Measurements from ENCODE around the gene ZNHIT3.
"Not testable (repeated sequence)": the region's sequence is repeated elsewhere in the genome, so short reads cannot be mapped to it uniquely, and the experiment has no call there.

Gene ZNHIT3

DNA sequence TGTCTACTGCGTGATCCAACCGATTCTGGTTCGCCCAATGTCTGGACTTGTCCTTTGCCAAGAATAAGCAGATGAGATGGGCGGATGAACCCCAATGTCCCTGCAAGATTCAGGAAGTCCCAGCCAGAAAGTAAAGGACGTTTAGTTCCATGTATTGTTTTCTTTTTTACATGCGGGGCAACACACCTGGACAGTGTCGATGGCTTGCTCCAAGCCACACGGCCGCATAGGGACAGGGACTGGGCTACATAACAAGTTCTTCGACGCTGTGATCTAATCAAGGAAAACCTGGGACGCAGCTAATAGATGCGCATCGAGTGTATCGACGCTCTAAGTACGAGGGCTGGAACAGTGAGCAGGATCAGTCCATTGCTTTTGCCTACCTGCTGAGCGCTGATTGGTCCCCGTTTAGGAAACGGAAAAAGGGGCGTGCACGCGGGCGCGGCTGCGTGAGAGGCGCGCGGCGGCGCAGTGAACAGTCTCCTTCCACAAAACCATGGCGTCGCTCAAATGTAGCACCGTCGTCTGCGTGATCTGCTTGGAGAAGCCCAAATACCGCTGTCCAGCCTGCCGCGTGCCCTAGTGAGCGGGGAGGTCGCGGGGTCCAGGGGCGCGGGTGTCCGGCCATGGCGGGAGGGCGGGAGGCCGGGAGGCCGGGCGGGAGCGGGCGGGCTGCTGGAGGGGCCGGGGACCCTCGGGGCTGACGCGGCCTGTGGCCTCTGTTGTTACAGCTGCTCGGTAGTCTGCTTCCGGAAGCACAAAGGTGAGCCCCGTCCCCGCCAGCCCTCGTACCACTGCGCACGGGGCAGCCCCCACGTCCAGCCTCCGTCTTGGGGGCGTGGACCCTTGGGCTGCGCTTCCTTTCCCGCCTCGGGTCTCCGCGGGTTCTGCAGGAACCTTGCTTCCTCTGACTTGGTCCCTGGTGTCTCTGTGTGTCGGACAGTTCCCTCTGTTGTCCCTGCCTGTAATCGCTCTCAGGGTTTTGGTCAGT is at the start of gene ZNHIT3:
ZNHIT3 (plus strand) TSS at position 478 of the 991 bp plus-strand sequence; CDS start at position 497, 19 bp downstream.
- peak; percentile 96 for DNase-seq (ENCODE audit: low spot score)

DNA sequence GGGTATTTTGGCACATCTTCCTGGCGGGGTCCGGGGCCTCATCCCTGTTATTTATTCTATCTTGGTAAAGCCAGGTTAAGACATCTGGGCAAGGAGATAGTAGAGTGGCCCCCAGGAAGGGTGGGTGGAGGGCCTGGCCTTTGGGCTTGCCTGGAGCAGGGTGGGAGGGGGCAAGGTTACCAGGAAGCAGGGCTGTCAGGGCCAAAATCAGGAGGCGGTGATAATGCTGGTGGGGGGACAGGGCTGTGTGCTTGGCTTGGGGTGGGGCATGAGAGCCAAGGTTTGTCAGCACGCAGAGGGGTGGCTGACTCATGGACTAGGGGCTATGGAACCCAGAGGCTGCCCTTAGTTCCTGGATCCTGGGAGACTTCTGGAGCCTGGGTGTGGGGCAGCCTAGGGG is 44.7 kb upstream of the ZNHIT3 start:
- DNase-seq (ENCODE audit: low spot score), result not testable (repeated sequence)

- DNase-seq (ENCODE audit: low spot score), result no peak
Measured at GRCh38 chr17:36443777-36444176, 42.7 kb upstream of the ZNHIT3 start.

DNA sequence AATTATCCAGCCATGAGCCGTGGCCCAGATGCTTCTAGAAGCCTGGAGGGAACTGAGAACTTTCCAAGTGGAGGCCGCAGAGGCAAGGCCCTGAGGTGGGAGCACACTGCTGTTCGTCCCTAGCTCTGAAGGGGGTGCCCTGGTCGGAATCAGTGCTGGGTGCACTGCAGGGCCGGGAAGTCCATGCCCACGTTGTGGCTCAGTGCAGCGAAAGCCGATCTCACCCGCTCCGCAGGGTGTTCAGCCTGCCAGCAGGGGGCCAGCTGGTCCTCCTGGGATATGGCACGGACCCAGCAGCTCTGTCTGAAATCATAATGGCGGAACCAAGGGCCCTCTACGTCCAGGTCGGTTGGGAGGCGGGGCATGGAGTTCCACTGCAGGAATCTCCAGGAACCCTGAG is 36.5 kb upstream of the ZNHIT3 start:
- DNase-seq (ENCODE audit: low spot score), result not testable (repeated sequence)

DNA sequence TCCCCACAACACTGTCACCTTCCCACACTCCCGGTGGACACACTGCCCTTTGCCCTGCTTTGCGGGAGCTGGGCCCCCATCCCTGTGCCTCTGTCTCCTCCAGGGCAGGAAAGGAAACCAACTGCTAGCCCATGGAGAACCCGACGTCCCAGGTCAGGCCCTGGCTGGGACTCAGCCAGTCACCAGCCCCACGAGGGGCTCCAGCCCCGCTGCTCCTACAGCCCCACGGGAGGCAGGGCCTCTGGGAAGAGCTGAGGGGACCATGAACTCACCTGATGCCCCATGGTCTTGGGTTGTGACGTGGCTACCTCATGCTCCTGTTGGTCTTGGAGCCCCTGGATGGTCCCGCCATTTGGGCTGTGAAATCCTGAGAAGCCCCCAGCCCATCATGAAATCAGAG is 33.6 kb upstream of the ZNHIT3 start:
- not testable (repeated sequence) for DNase-seq (ENCODE audit: low spot score)

DNA sequence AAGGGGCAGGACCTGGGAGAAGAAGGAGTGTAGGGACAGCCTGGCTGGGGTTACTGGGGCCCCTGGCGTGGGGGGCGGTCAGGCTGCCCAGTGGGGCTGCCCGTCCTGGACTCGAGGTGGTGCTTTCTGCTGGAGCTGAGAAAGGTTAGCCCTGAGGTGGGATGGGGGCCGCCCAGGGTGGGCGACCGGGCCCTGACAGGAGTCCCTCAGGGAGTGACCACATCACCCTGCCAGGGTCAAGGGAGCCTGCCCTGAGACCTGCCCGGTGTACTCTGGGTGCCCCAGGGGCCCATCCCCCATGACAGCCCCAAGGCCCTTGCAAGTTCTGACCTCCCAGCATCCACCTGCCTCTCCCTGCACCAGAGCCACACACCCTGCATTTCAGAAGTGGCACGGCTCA is 28.8 kb upstream of the ZNHIT3 start:
- not testable (repeated sequence) for DNase-seq (ENCODE audit: low spot score)

DNA sequence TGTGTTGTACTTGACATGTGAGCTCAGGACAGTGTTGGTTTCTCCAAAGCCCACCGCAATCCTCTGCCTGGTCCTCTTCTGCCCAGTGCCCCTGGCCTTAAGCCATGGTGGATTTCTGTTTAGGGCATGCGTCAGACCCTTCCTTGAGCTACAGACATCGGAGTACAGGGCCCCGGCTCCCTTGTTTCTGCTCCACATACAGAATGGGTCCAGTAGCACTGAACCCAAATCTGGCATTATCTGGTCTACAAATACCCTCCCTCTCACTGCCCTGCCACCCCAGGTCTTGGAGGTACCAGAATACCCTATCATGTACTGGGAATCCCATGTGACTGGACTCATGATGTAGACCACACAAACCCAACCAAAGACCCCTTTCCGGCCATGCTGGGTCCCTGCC is 27.4 kb upstream of the ZNHIT3 start:
- no peak for DNase-seq (ENCODE audit: low spot score)

DNA sequence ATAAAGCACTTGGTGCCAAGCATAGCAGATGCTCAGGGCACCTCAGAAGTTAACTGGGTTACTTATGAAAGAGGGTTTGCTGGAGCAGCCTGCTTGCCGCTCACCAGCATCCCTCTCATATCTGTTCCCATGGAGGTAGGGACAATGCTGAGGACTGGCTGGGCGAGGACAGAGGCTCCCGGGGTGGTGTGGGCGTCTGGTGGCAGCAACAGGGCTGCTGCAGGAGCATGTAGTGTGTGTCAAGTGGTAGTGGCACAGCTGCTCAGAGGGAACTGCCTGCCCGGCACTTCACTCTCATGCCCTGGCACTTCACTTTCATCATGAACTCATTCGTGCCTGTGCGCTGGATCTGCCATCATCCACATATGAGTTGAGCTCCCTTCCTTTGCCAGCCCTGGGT is 26.9 kb upstream of the ZNHIT3 start:
- DNase-seq (ENCODE audit: low spot score), result peak; percentile 46

DNA sequence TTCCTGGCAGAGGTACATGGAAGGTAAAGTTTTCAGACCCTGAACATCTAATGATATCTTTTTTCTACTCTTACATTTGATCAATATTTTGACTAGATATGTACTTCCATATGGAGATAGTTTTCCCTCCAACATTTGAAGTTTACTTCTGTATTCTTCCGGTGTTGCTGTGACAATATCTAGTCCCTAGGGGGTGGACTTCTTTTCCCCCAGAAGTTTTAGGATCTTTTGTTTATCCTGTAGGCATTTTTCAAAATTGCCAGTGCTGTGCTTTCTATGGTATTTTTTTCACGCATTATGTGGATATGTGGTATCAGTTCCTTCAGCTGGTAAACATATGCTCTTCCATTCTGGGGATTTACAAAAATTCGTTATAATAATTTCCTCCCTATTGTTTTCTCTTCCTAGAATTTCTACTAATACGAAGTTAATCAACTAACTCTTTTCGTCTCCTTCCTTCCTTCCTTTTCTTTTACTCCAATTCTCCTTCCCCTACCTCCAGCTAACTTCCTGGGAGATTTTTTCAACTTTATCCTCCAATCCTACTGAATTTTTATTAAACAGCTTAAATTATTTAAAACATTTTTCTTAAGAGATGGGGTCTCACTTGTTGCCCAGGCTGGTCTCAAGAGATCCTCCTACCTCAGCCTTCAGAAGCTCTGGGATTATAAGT is 26.1 kb upstream of the ZNHIT3 start:
- no peak for DNase-seq (ENCODE audit: low spot score)

- DNase-seq (ENCODE audit: low spot score), result peak; percentile 46
Measured at GRCh38 chr17:36461330-36462110, 25.0 kb upstream of the ZNHIT3 start.

- DNase-seq (ENCODE audit: low spot score), result peak; percentile 99
Measured at GRCh38 chr17:36463916-36464764, 22.3 kb upstream of the ZNHIT3 start.

DNA sequence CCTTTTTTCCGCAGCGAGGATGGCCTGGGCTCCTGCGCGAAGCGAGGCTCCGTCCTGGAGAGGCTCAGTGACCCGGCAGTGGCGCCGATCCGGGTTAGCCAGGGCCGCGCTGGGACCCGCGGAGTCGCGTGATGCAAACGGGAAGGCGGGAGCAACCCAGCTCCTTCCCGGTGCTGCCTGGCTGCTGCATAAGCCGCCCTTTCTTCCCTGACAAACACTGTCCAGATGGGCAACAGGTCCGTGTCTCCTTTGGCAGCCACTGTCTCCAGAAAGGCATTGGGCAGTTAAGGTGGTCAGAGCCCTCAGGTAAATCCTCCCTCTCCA is 21.8 kb upstream of the ZNHIT3 start:
- DNase-seq (ENCODE audit: low spot score), result peak; percentile 51

- DNase-seq (ENCODE audit: low spot score), result peak; percentile 45
Measured at GRCh38 chr17:36468903-36469635, 17.4 kb upstream of the ZNHIT3 start.

DNA sequence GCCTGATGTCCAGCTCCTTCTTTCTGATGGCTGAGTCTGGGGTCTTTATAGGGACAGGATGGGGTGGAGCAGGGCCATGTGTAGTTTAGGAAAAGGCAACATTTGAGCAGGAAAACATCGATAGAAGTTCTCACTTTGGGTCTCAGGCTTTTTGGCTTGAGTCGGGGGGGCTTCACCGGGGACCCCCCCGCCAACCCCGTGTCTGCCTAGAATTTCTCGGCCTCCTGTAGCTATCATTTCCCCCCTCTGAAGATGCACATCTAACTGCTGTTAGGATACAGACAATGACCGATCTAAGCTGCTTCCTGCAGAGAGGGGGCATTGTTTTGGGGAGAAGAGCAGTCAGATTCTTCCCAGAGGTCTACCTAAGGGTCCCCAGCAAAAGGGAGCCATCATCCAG is 16.7 kb upstream of the ZNHIT3 start:
- no peak for DNase-seq (ENCODE audit: low spot score)

DNA sequence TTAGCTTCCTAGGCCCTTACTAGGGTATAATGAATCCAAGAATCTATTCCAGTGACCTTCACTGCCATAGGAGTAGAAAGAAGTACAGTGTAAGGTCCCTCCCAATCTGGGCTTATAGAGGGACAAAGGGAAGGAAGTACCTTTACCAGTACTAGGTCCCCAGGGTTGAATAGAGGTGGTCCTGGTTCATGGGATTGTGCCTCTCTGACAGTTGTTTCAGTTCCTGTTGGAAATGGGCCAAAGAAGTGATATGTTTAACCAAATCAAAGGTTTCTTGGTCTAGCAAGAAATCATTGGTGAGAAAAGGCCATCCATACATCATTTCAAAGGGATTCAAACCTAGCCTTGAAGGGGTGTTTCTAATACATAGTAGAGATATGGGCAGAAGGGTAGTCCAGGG is 16.0 kb upstream of the ZNHIT3 start:
- DNase-seq (ENCODE audit: low spot score), result no peak

- DNase-seq (ENCODE audit: low spot score), result no peak
Measured at GRCh38 chr17:36474571-36474970, 11.9 kb upstream of the ZNHIT3 start.

GRCh38 chr17:36475346-36475970 is 11.0 kb upstream of the ZNHIT3 start:
- DNase-seq (ENCODE audit: low spot score), result no peak

- DNase-seq (ENCODE audit: low spot score), result peak; percentile 47
Measured at GRCh38 chr17:36481829-36482228, 4.7 kb upstream of the ZNHIT3 start.

GRCh38 chr17:36482611-36483504 is 3.6 kb upstream of the ZNHIT3 start:
- DNase-seq (ENCODE audit: low spot score), result peak; percentile 97
